OCI-LY1 (cell line): ENCODE measurements around the gene IGF2R.

Experiments
- H2AFZ ChIP-seq: fragments of 200-600 bp; sonication (generic), shearing (Covaris generic); 2 replicates; pipeline ENCODE4 v1.6.0; 2014; ENCODE audit warnings: antibody characterized with exemption, mild to moderate bottlenecking, low read length
- H3F3A ChIP-seq: fragments of 200-600 bp; sonication (generic), shearing (Covaris generic); 2 replicates; pipeline ENCODE4 v1.6.0; 2014; ENCODE audit warnings: mild to moderate bottlenecking, antibody characterized with exemption, low read length, moderate library complexity; ENCODE audit not compliant: insufficient read depth
- H3K27ac ChIP-seq: fragments of 200-600 bp; sonication (generic); 2 replicates; pipeline ENCODE4 v1.5.1; 2014; ENCODE audit warnings: low read length, mixed run types, mild to moderate bottlenecking, low read depth; ENCODE audit not compliant: poor library complexity, severe bottlenecking
- H3K27me3 ChIP-seq: fragments of 200-600 bp; sonication (generic); 2 replicates; pipeline ENCODE4 v1.6.0; 2014; ENCODE audit warnings: antibody characterized with exemption, mild to moderate bottlenecking, low read length, moderate library complexity; ENCODE audit not compliant: insufficient read depth
- H3K36me3 ChIP-seq: fragments of 200-600 bp; sonication (generic); 2 replicates; pipeline ENCODE4 v1.6.1; 2014; ENCODE audit warnings: mild to moderate bottlenecking, antibody characterized with exemption, low read length, moderate library complexity, mixed read lengths; ENCODE audit not compliant: insufficient read depth
- H3K4me1 ChIP-seq: fragments of 200-600 bp; sonication (generic); 2 replicates; pipeline ENCODE4 v1.5.1; 2014; ENCODE audit warnings: mild to moderate bottlenecking, low read length, moderate library complexity; ENCODE audit not compliant: insufficient read depth, severe bottlenecking
- H3K4me2 ChIP-seq: fragments of 200-600 bp; sonication (generic), shearing (Covaris generic); 2 replicates; pipeline ENCODE4 v1.6.1; 2014; ENCODE audit warnings: low read length
- H3K4me3 ChIP-seq: fragments of 200-600 bp; sonication (generic); 2 replicates; pipeline ENCODE4 v1.5.1; 2014; ENCODE audit warnings: low read length, low read depth, mild to moderate bottlenecking, mixed read lengths; ENCODE audit not compliant: poor library complexity, severe bottlenecking
- H3K79me2 ChIP-seq: fragments of 200-600 bp; shearing (Covaris generic); 2 replicates; pipeline ENCODE4 v1.6.1; 2016; ENCODE audit warnings: mixed run types, low read length, mixed read lengths; ENCODE audit not compliant: insufficient read depth
- H3K9ac ChIP-seq: fragments of 200-600 bp; sonication (generic), shearing (Covaris generic); 2 replicates; pipeline ENCODE4 v1.6.1; 2014; ENCODE audit warnings: mild to moderate bottlenecking, low read length, mixed read lengths
- H3K9me2 ChIP-seq: fragments of 200-600 bp; sonication (generic), shearing (Covaris generic); 2 replicates; pipeline ENCODE4 v1.6.1; 2014; ENCODE audit warnings: low read depth, mild to moderate bottlenecking, low read length, mixed read lengths
- H3K9me3 ChIP-seq: fragments of 200-600 bp; shearing (Covaris generic); 2 replicates; pipeline ENCODE4 v1.6.1; 2014; ENCODE audit warnings: low read length, mixed read lengths
- H4K20me1 ChIP-seq: fragments of 200-600 bp; sonication (generic), shearing (Covaris generic); 2 replicates; pipeline ENCODE4 v1.6.0; 2016; ENCODE audit warnings: mild to moderate bottlenecking, low read length; ENCODE audit not compliant: insufficient read depth
- CTCF ChIP-seq: fragments of 200-600 bp; sonication (generic), shearing (Covaris generic); IDR thresholded peaks from 2 replicates; pipeline ENCODE4 v1.5.1; 2017; ENCODE audit warnings: mild to moderate bottlenecking, antibody characterized with exemption, low read length, moderate library complexity, mixed read lengths
- EZH2 ChIP-seq: fragments of 200-600 bp; sonication (generic), shearing (Covaris generic); IDR thresholded peaks from 2 replicates; pipeline ENCODE4 v1.8.0; 2017; ENCODE audit warnings: borderline replicate concordance, mixed run types, mild to moderate bottlenecking, antibody characterized with exemption, low read length, moderate library complexity, mixed read lengths

IGF2R gene

DNA sequence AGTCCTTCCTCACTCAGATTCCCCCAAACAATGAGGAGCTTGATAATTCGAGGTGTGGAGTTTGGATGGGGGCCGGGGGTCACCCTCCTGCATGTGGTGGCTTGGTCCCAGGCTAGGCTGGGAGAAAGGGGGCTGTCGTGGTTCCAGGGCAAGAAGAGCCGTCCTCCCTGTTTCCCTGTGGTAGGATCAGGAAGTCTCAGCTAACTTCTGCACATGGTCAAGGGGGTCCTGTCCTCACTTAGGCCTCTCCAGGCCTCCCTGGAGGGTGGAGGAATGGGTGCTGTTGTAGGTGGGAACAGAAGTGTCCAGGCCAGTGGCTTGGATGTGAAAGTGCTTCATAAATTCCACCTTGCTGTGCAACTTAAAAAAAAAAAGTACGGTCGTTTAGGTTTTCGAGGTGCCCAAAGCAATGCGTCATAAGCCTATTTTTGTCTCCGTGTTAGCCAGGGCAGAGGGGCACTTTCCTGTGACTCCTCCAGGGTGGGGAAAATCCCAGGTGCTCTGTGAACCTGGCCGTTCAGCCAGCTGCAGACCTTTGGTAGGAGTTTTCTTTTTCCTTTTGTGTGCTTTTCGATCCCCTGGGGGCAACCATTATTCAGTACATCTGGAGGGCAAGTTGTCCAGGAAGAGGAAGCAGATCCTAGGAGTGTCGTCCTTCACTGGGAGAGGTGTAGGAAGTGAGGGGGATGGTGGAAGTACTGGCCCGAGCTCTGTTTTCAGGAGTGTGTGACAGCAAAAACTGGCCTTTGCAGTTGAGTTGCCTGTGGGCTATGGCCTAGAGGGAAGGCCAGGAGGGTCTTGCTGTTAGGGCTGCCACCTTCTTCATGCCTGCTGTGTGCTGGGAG is 9.6 kb downstream of the IGF2R start:
- Histone ChIP-seq H4K20me1 (no peaks in the 10 kb centered on the region), H3K4me1 (peaks cover 34% of the 10 kb centered on the region), H3K27me3 (no peaks in the 10 kb centered on the region), H3F3A (no peaks in the 10 kb centered on the region), H3K9ac (no peak overlapping the region), H2AFZ (no peak overlapping the region), H3K27ac (no peak overlapping the region), H3K9me3 (no peaks in the 10 kb centered on the region), H3K4me2 (no peak overlapping the region), H3K9me2 (no peaks in the 10 kb centered on the region), H3K36me3 (no peaks in the 10 kb centered on the region), H3K4me3 (no peak overlapping the region), H3K79me2 (no peaks in the 10 kb centered on the region)
- TF ChIP-seq CTCF (no peak), EZH2 (no peak)

DNA sequence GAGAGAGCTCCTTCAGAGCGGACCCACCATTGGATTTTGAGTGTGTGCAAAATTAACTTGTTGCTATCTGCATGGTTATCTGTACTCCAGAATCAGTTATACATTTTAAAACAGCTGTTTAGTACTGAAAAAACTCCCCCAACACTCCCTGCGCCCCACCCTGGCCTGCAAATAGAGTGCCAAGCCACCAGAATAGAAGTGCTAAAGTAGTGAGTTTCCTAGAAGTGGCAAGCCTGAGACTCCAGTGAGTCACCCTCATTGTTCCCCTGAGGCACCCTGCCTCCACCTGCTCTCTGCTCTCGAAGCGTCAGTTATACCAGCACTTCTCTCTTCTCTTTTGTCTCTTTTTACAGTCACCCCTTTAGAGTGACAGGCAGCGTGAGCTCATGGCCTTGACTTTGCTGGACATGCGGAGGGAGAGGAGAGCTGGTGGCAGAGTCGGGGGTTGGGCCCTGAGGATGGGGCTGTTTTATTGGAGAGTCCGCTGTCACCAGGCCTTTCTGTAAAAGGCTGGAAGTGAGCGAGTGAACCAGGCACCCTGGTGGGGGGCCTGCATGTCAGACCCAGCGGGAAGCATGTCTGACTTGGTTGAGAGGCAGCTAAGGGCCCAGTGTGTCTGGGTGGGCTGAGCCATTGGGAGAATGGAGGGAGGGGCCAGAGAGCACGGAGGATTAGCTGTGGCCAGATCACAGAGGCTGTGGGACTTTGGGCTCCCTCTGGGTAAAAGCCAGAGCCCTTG is 10.4 kb downstream of the IGF2R start:
- Histone ChIP-seq H3F3A (no peaks in the 10 kb centered on the region), H3K4me3 (no peak overlapping the region), H3K9me2 (no peaks in the 10 kb centered on the region), H3K36me3 (no peaks in the 10 kb centered on the region), H4K20me1 (no peaks in the 10 kb centered on the region), H3K4me2 (no peak overlapping the region), H3K9me3 (no peaks in the 10 kb centered on the region), H3K27me3 (no peaks in the 10 kb centered on the region), H3K27ac (no peak overlapping the region), H3K4me1 (peaks cover 34% of the 10 kb centered on the region), H3K79me2 (no peaks in the 10 kb centered on the region), H3K9ac (no peak overlapping the region), H2AFZ (no peak overlapping the region)
- TF ChIP-seq CTCF (no peak), EZH2 (no peak)

DNA sequence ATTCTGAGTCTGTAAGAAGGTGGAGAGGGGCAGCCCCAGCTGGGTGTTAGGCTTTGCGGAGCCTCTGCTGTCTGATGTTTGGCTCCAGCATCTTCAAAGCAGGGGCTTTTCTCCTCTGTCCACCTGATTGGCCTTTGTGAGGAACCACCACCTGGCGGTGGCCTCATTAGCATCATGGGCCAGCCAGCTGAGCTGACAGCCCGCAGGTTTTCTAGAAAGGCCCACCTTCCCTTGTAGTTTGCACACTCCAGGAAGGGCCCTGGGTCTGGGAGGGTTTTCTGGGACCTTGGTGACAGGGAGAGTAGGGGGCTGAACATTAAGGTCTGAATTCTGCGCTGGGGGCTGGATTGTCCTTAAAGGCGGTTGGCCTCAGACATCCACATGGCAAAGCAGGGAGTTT is 11.6 kb downstream of the IGF2R start:
- Histone ChIP-seq H3K4me3 (no peak overlapping the region), H3K4me1 (peaks cover 34% of the 10 kb centered on the region), H3K27me3 (no peaks in the 10 kb centered on the region), H3K27ac (no peak overlapping the region), H4K20me1 (no peaks in the 10 kb centered on the region), H2AFZ (no peak overlapping the region), H3K9me2 (no peaks in the 10 kb centered on the region), H3K79me2 (no peaks in the 10 kb centered on the region), H3K9ac (no peak overlapping the region), H3F3A (no peaks in the 10 kb centered on the region), H3K9me3 (no peaks in the 10 kb centered on the region), H3K4me2 (no peak overlapping the region), H3K36me3 (no peaks in the 10 kb centered on the region)
- no peak for TF ChIP-seq CTCF
- no peak for TF ChIP-seq EZH2
